Caco-2 (cell line): Measurements from ENCODE around the gene PRCC. TPM values are rescaled to one million over a fixed set of nuclear protein-coding genes. Genes with fewer than 3 reads are reported as not detected.

Experiments
- BruUV-seq: library from RNA; stranded (reverse); fragments of 400-500 nt; replicated peaks from 2 replicates; lab custom pipeline; 2021; lab: Mats Ljungman, UMichigan
- CTCF ChIA-PET: fragments of 300-600 bp; sonication (Branson Sonifier 250); formaldehyde crosslinking; loops from one replicate; lab custom pipeline; 2022; ENCODE audit warnings: antibody characterized with exemption; lab: Charles Lee
- POLR2A ChIA-PET: fragments of 300-600 bp; sonication (Branson Sonifier 250); formaldehyde crosslinking; loops from one replicate; lab custom pipeline; 2022; ENCODE audit warnings: antibody characterized with exemption; lab: Charles Lee
- DNase-seq, 2 experiments: peaks; one replicate each; pipeline versions ENCODE4 v3.0.0 to v3.0.0-alpha.2; 2020 to 2022
- H3K27me3 ChIP-seq: replicated peaks from 2 replicates; pipeline ENCODE4 v1.6.0; 2011; ENCODE audit warnings: low read length; ENCODE audit not compliant: control insufficient read depth, insufficient read depth
- H3K36me3 ChIP-seq: 2 replicates; pipeline ENCODE4 v1.5.1; 2011; ENCODE audit warnings: low read length; ENCODE audit not compliant: control insufficient read depth, insufficient read depth
- H3K4me1 ChIP-seq: fragments of 250-450 bp; sonication (Bioruptor Pico); 2 replicates; pipeline ENCODE4 v1.5.1; 2020; ENCODE audit warnings: mild to moderate bottlenecking
- H3K4me3 ChIP-seq: 2 replicates; pipeline ENCODE4 v1.5.1; 2011; ENCODE audit warnings: low read depth, mild to moderate bottlenecking, control low read depth, low read length
- H3K9me3 ChIP-seq: fragments of 250-450 bp; sonication (Bioruptor Pico); 2 replicates; pipeline ENCODE4 v1.5.1; 2020; ENCODE audit warnings: mild to moderate bottlenecking, moderate library complexity
- H3K27ac Mint-ChIP-seq: one replicate; pipeline ENCODE4 v1.8.0; 2022; ENCODE audit warnings: mixed read lengths; ENCODE audit not compliant: unreplicated experiment
- H3K27me3 Mint-ChIP-seq: one replicate; pipeline ENCODE4 v1.8.0; 2022; ENCODE audit warnings: mixed read lengths; ENCODE audit not compliant: insufficient read depth, unreplicated experiment
- H3K36me3 Mint-ChIP-seq: one replicate; pipeline ENCODE4 v1.8.0; 2022; ENCODE audit warnings: mild to moderate bottlenecking, mixed read lengths; ENCODE audit not compliant: insufficient read depth, unreplicated experiment
- H3K4me1 Mint-ChIP-seq: one replicate; pipeline ENCODE4 v1.8.0; 2022; ENCODE audit warnings: low read depth, mixed read lengths; ENCODE audit not compliant: unreplicated experiment
- H3K4me3 Mint-ChIP-seq: one replicate; pipeline ENCODE4 v1.8.0; 2022; ENCODE audit warnings: mild to moderate bottlenecking, moderate library complexity, mixed read lengths; ENCODE audit not compliant: unreplicated experiment
- H3K9me3 Mint-ChIP-seq: one replicate; pipeline ENCODE4 v1.8.0; 2022; ENCODE audit warnings: mixed read lengths; ENCODE audit not compliant: unreplicated experiment
- CTCF ChIP-seq, 2 experiments: fragments of 200-600 bp in 1 of 2; IDR thresholded peaks; 1 replicate in 1 of 2; 2 replicates in 1 of 2; pipeline versions ENCODE4 v1.5.1 to v1.8.0; 2011 to 2022; ENCODE audit warnings: antibody characterized with exemption in 1 of 2, control low read depth in 1 of 2, inconsistent platforms in 1 of 2, low read depth in 1 of 2, low read length in 1 of 2, mild to moderate bottlenecking in 1 of 2, moderate library complexity in 1 of 2; ENCODE audit not compliant: insufficient read depth in 1 of 2, severe bottlenecking in 1 of 2, unreplicated experiment in 1 of 2
- intact Hi-C: fragments of 100-400 bp; cut with micrococcal nuclease; formaldehyde crosslinking; loops from one replicate; pipeline ENCODE4 v1.10.0; 2022; ENCODE audit not compliant: unreplicated experiment
- total RNA-seq: library from RNA; stranded (reverse); gene quantifications from 2 replicates; pipeline ENCODE4 v1.2.3, GENCODE V29; 2022

PRCC gene
- total RNA-seq, 1 experiment from 2014 or later = 101 TPM

- Histone ChIP-seq H3K4me1 (no peaks in the 10 kb centered on the region), H3K27me3 (no peaks in the 10 kb centered on the region), H3K9me3 (no peaks in the 10 kb centered on the region), H3K4me3 (no peak overlapping the region), H3K36me3 (peaks cover 2% of the 10 kb centered on the region; the same call in 1 of the 2 replicates)
- Mint-ChIP-seq H3K36me3 (peaks cover 20% of the 10 kb centered on the region), H3K27ac (no peak overlapping the region), H3K4me1 (no peaks in the 10 kb centered on the region), H3K27me3 (no peaks in the 10 kb centered on the region), H3K9me3 (no peaks in the 10 kb centered on the region), H3K4me3 (no peak overlapping the region)
- intact Hi-C loops = no loop called here
- no TSS peak for BruUV-seq
- POLR2A ChIA-PET = no interaction called here
- no peak for TF ChIP-seq CTCF (IDR thresholded peaks at IDR 0.05; ENCODE audit: insufficient read depth in 1 of 2, low read depth in 1 of 2, low read length in 1 of 2, severe bottlenecking in 1 of 2, unreplicated experiment in 1 of 2)
- CTCF ChIA-PET = interaction anchor here (0.7 to 1.0 kb wide), 2 partner anchors 55 to 85 kb away, joined by 3 to 4 read pairs; partner anchors contain the start of gene NTRK1
- DNase-seq = no peak
Measured at GRCh38 chr1:156805766-156806511, 38.6 kb downstream of the PRCC start.

GRCh38 chr1:156806512-156807440, 39.4 kb downstream of the PRCC start:
- H3K9me3 ChIP-seq = no peaks in the 10 kb centered on the region
- POLR2A ChIA-PET = no interaction called here
- Mint-ChIP-seq H3K4me3 (no peak overlapping the region), H3K4me1 (no peaks in the 10 kb centered on the region), H3K36me3 (peaks cover 13% of the 10 kb centered on the region), H3K27ac (no peak overlapping the region), H3K9me3 (no peaks in the 10 kb centered on the region), H3K27me3 (no peaks in the 10 kb centered on the region)
- intact Hi-C loops = no loop called here
- no TSS peak for BruUV-seq
- no peak for DNase-seq
- H3K36me3 ChIP-seq = no peaks in the 10 kb centered on the region
- TF ChIP-seq CTCF (IDR thresholded peaks at IDR 0.05; ENCODE audit: insufficient read depth in 1 of 2, low read depth in 1 of 2, low read length in 1 of 2, severe bottlenecking in 1 of 2, unreplicated experiment in 1 of 2) = no peak
- H3K4me1 ChIP-seq = no peaks in the 10 kb centered on the region
- H3K27me3 ChIP-seq = no peaks in the 10 kb centered on the region
- CTCF ChIA-PET = interaction anchor here (0.6 kb wide), 2 partner anchors 58 to 285 kb away, joined by 3 to 4 read pairs; no protein-coding TSS in a partner anchor
- H3K4me3 ChIP-seq = no peak overlapping the region

GRCh38 chr1:156807627-156808026, 40.3 kb downstream of the PRCC start:
- H3K9me3 Mint-ChIP-seq = no peaks in the 10 kb centered on the region
- H3K27me3 Mint-ChIP-seq = no peaks in the 10 kb centered on the region
- Histone ChIP-seq H3K4me1 (no peaks in the 10 kb centered on the region), H3K27me3 (no peaks in the 10 kb centered on the region), H3K36me3 (no peaks in the 10 kb centered on the region), H3K9me3 (no peaks in the 10 kb centered on the region), H3K4me3 (no peak overlapping the region)
- no peak overlapping the region for H3K27ac Mint-ChIP-seq
- intact Hi-C loops = no loop called here
- no peak for TF ChIP-seq CTCF (IDR thresholded peaks at IDR 0.05; ENCODE audit: insufficient read depth in 1 of 2, low read depth in 1 of 2, low read length in 1 of 2, severe bottlenecking in 1 of 2, unreplicated experiment in 1 of 2)
- no peak for DNase-seq
- no peaks in the 10 kb centered on the region for H3K4me1 Mint-ChIP-seq
- no TSS peak for BruUV-seq
- POLR2A ChIA-PET = no interaction called here
- CTCF ChIA-PET = interaction anchor here (1.2 kb wide), 1 partner anchor 52 kb away, joined by 6 read pairs; the partner anchor contains the start of gene NTRK1
- H3K4me3 Mint-ChIP-seq = no peak overlapping the region
- H3K36me3 Mint-ChIP-seq = peaks cover 5% of the 10 kb centered on the region
